ENCODE measurements around the gene CPVL.

DNA sequence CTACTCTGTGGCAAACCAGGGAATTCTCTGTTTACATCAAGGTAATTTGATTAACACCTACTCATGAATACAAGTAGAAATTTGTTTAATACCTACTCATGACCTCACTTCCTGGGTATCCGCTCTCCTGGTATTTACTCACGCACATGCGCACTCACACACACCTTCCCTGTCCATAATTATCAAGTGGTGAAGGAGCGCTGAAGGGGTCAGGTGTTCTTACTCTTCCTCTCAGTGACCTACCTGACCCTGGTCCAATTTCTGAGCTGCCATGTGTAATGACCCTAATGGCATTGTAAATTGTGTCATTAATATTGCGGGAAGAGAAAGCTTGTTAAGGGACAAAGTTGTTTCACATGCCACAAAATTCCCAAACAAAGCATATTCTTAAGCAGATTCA is 146.9 kb downstream of the CPVL start:
- TF ChIP-seq, protein P1, sequence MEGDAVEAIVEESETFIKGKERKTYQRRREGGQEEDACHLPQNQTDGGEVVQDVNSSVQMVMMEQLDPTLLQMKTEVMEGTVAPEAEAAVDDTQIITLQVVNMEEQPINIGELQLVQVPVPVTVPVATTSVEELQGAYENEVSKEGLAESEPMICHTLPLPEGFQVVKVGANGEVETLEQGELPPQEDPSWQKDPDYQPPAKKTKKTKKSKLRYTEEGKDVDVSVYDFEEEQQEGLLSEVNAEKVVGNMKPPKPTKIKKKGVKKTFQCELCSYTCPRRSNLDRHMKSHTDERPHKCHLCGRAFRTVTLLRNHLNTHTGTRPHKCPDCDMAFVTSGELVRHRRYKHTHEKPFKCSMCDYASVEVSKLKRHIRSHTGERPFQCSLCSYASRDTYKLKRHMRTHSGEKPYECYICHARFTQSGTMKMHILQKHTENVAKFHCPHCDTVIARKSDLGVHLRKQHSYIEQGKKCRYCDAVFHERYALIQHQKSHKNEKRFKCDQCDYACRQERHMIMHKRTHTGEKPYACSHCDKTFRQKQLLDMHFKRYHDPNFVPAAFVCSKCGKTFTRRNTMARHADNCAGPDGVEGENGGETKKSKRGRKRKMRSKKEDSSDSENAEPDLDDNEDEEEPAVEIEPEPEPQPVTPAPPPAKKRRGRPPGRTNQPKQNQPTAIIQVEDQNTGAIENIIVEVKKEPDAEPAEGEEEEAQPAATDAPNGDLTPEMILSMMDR (IDR thresholded peaks at IDR 0.05; ENCODE audit: low read depth, low read length), result no peak
- TF ChIP-seq EZH2phosphoT487 (IDR thresholded peaks at IDR 0.05; ENCODE audit: low read depth), result no peak

All from OCI-LY3 (cell line).